Femur (tissue), 1 donor: ENCODE results near the gene ADCY10.

Source experiments
- DNase-seq: peaks from one replicate; pipeline ENCODE4 v3.0.0-alpha.2; 2017

Gene ADCY10

DNA sequence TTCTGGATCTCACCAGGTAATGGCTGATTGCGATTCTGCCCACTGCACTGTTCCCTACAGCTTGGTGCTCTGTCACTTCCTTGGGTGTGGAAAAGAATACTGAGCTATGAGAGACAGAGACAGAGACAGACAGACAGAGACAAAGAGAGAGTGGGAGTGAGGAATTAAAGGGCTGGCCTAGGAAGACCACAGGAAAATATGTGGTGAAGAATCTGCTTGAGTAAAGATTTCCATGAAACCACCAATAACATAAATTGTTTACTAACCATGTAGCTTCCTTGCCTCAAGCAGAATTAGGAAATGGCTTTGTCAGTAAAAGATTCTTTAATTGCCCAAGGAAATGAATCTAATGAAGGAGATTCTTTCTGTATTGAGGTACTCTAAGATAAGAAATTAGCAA is 137.8 kb downstream of the ADCY10 start:
- no peak for DNase-seq

GRCh38 chr1:167775178-167775577 is 138.8 kb downstream of the ADCY10 start:
- DNase-seq = no peak

DNA sequence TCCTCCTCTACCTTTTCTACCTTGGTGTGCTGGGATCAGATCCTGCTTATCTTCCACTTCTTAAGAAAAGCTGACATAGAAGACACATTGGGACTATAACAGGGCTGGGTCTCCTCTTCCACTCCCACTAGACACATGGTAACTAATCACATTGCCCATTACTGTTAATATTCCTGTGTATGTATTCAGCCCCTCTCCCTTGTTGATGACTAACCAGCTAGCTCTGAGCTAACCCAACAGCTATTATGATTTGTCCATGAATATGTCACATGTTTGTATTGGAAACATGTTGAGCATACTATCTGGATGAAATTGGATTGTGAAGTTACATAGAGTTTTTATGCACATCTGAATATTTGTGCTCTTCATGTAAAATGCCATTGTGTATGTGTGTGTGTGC is 139.2 kb downstream of the ADCY10 start:
- DNase-seq = no peak

- no peak for DNase-seq
Measured at GRCh38 chr1:167773516-167773915, 140.4 kb downstream of the ADCY10 start.

GRCh38 chr1:167772436-167772835 is 141.5 kb downstream of the ADCY10 start:
- DNase-seq = no peak

DNA sequence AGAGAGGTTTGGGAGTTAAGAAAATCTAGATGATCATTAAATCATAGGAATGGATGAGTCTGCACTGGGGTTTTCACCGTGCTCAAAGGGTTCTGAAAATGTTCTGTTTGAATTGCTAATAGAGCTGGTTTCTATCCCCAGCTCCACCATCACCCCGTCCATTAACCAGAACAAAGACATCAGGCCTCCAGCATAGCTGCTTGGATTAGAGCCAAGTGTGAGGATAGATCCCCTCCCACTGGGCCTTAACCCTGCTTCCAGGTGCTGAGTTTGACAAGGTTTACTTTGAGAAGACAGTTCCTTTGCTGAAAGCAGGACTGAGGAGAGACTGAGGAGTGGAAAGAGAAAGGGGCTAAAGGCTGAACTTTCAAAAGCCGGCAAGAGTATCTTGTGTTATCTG is 143.8 kb downstream of the ADCY10 start:
- DNase-seq = no peak

DNA sequence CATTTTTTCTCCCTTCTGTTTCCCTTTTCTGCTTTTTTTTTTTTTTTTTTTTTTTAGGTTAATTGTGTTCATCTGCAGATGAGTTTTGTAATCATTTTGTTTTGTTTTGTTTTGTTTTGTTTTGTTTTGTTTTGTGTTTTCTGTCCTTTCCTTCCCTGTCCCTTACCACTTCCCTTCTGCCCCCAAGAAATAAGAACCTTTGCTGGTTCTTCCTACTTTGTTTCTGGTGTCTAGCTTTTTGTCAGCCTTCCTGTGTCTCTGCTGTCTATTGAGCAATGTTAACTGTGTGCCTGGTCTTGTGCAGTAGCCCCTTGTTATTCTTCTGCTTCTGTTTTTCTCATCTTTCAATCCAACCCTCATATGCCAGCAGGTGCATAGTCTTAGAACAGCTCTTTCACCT is 146.2 kb downstream of the ADCY10 start:
- no peak for DNase-seq

DNA sequence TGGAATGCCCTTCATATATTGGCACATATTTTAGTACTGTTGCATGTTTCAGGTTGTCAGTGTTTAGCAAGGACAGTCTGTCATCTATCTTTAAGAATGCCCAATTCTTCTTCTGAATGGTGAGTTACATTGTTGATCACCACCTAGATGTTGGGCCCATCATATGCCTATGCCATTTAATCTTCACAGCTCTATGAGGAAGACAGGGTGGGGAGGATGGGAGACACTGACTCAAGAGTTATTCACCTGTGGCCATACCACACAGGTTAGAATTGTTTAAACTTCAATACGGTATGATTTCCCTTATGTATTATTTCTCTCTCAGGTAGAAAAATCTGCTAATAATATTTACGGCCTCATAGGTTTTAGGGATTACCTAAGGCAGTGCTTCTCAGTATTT is 147.4 kb downstream of the ADCY10 start:
- no peak for DNase-seq

- no peak for DNase-seq
Measured at GRCh38 chr1:167765496-167765895, 148.4 kb downstream of the ADCY10 start.

GRCh38 chr1:167764458-167765330 is 149.2 kb downstream of the ADCY10 start:
- no peak for DNase-seq

- no peak for DNase-seq
Measured at GRCh38 chr1:167763525-167764220, 150.3 kb downstream of the ADCY10 start.

GRCh38 chr1:167762061-167762746 is 151.7 kb downstream of the ADCY10 start:
- no peak for DNase-seq

DNA sequence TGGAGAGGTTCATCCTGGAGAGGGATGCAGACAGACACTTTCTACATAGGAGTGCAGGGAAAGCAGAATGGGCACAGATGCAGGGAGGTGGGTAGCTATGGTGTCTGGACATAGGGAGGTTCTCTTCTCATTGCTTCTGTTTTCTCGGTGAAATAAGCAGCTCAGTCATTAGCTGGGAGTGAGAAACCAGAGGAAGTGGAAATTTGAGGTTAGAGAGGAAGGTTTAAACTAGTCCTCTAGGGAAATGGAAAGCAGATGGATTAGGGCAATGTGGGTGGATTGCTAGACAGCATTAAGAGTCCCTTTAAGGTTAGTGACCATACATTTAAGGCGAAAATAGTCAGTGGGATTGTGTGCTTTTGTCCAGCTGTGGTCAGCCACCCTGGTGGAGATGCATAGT is 152.5 kb downstream of the ADCY10 start:
- DNase-seq = no peak
